ENCODE data around the gene ZNF483. TPM values are rescaled to one million over a fixed set of nuclear protein-coding genes. Genes with fewer than 3 reads are reported as not detected.

ZNF483 gene
- total RNA-seq, 5 donors from 2014 or later (not counting 1 experiment from before 2014, with no cell fraction given), result 13.5 to 21.5 (median 16.5) TPM

GRCh38 chr9:111599955-111600343, 75.0 kb downstream of the ZNF483 start:
- Histone ChIP-seq H3K27me3 (replicated peaks in 1 of 2; ENCODE audit: control insufficient read depth in 2 of 2, extremely low read depth in 1 of 2, insufficient read depth in 2 of 2, low read length in 1 of 2) (peaks cover 0 to 38% of the 10 kb centered on the region in 2 experiments), H3K27ac (ENCODE audit: low read length) (no peak overlapping the region), H3K4me3 (ENCODE audit: control insufficient read depth in 1 of 2, extremely low read depth in 1 of 2, low read length in 1 of 2) (peak overlapping the region in 1 of 2 donors; percentile 67), H3K9me3 (no peaks in the 10 kb centered on the region), H3K4me1 (ENCODE audit: control insufficient read depth in 1 of 2, extremely low read depth in 1 of 2, insufficient read depth in 2 of 2, low read length in 2 of 2) (peaks cover 2 to 24% of the 10 kb centered on the region in 2 experiments), H3K36me3 (ENCODE audit: control insufficient read depth in 2 of 2, extremely low read depth in 1 of 2, insufficient read depth in 1 of 2, low read length in 1 of 2) (no peaks in the 10 kb centered on the region)
- no peak for DNase-seq
- 72% methylated on average over 15 of the region's 17 CpGs for WGBS (ENCODE audit: insufficient coverage)
- POLR2A ChIA-PET, result no interaction called here
- H3K4me1 Mint-ChIP-seq, result peaks cover 16 to 24% (median 21%) of the 10 kb centered on the region in 3 donors
- no peak overlapping the region for H3K27ac Mint-ChIP-seq
- no peak for ATAC-seq (replicated peaks in 1 of 4)
- H3K9me3 Mint-ChIP-seq, result no peaks in the 10 kb centered on the region
- CTCF ChIA-PET, result no interaction called here
- no peaks in the 10 kb centered on the region for H3K36me3 Mint-ChIP-seq
- H3K27me3 Mint-ChIP-seq, result peaks cover 22 to 39% of the 10 kb centered on the region in 2 donors
- H3K4me3 Mint-ChIP-seq, result peak overlapping the region; percentile 75 to 91 (median 78)

- Histone ChIP-seq H3K4me3 (ENCODE audit: control insufficient read depth in 1 of 2, extremely low read depth in 1 of 2, low read length in 1 of 2) (no peak overlapping the region), H3K9me3 (no peaks in the 10 kb centered on the region), H3K27me3 (replicated peaks in 1 of 2; ENCODE audit: control insufficient read depth in 2 of 2, extremely low read depth in 1 of 2, insufficient read depth in 2 of 2, low read length in 1 of 2) (peaks cover 0 to 36% of the 10 kb centered on the region in 2 experiments), H3K27ac (ENCODE audit: low read length) (no peak overlapping the region), H3K4me1 (ENCODE audit: control insufficient read depth in 1 of 2, extremely low read depth in 1 of 2, insufficient read depth in 2 of 2, low read length in 2 of 2) (peaks cover 2 to 24% of the 10 kb centered on the region in 2 experiments), H3K36me3 (ENCODE audit: control insufficient read depth in 2 of 2, extremely low read depth in 1 of 2, insufficient read depth in 1 of 2, low read length in 1 of 2) (no peaks in the 10 kb centered on the region)
- Mint-ChIP-seq H3K4me1 (peaks cover 16 to 24% (median 21%) of the 10 kb centered on the region in 3 donors), H3K36me3 (no peaks in the 10 kb centered on the region), H3K27me3 (peaks cover 22 to 39% of the 10 kb centered on the region in 2 donors), H3K4me3 (no peak overlapping the region), H3K27ac (no peak overlapping the region), H3K9me3 (no peaks in the 10 kb centered on the region)
- no peak for ATAC-seq (replicated peaks in 1 of 4)
- DNase-seq, result peak in 1 of 35 experiments; percentile 14
- POLR2A ChIA-PET, result no interaction called here
- no CpG with 5 or more reads among the region's 10 CpGs for WGBS (ENCODE audit: insufficient coverage)
- CTCF ChIA-PET, result no interaction called here
These were observed 76.4 kb downstream of the ZNF483 start for GRCh38 chr9:111601237-111602018.

GRCh38 chr9:111603041-111603440, 78.1 kb downstream of the ZNF483 start:
- Histone ChIP-seq H3K27me3 (replicated peaks in 1 of 2; ENCODE audit: control insufficient read depth in 2 of 2, extremely low read depth in 1 of 2, insufficient read depth in 2 of 2, low read length in 1 of 2) (peaks cover 0 to 26% of the 10 kb centered on the region in 2 experiments), H3K36me3 (ENCODE audit: control insufficient read depth in 2 of 2, extremely low read depth in 1 of 2, insufficient read depth in 1 of 2, low read length in 1 of 2) (no peaks in the 10 kb centered on the region), H3K4me1 (ENCODE audit: control insufficient read depth in 1 of 2, extremely low read depth in 1 of 2, insufficient read depth in 2 of 2, low read length in 2 of 2) (peaks cover 2 to 19% of the 10 kb centered on the region in 2 experiments), H3K4me3 (ENCODE audit: control insufficient read depth in 1 of 2, extremely low read depth in 1 of 2, low read length in 1 of 2) (no peak overlapping the region), H3K9me3 (no peaks in the 10 kb centered on the region), H3K27ac (ENCODE audit: low read length) (no peak overlapping the region)
- no peaks in the 10 kb centered on the region for H3K9me3 Mint-ChIP-seq
- ATAC-seq (replicated peaks in 1 of 4), result no peak
- 63% methylated on average over 1 of the region's 4 CpGs for WGBS (ENCODE audit: insufficient coverage)
- H3K4me1 Mint-ChIP-seq, result peaks cover 10 to 17% (median 15%) of the 10 kb centered on the region in 3 donors
- H3K27me3 Mint-ChIP-seq, result peaks cover 18 to 37% of the 10 kb centered on the region in 2 donors
- H3K36me3 Mint-ChIP-seq, result no peaks in the 10 kb centered on the region
- no peak for DNase-seq
- H3K27ac Mint-ChIP-seq, result no peak overlapping the region
- ChIA-PET CTCF (no interaction called here), POLR2A (no interaction called here)
- no peak overlapping the region for H3K4me3 Mint-ChIP-seq

- POLR2A ChIA-PET, result interaction anchor here in 1 of 2 donors (0.5 kb wide), 1 partner anchor 58 kb away, joined by 3 read pairs; no protein-coding TSS in a partner anchor
- peaks cover 6 to 9% (median 6%) of the 10 kb centered on the region in 3 donors for H3K4me1 Mint-ChIP-seq
- Histone ChIP-seq H3K9me3 (no peaks in the 10 kb centered on the region), H3K4me1 (ENCODE audit: control insufficient read depth in 1 of 2, extremely low read depth in 1 of 2, insufficient read depth in 2 of 2, low read length in 2 of 2) (peaks cover 0 to 8% of the 10 kb centered on the region in 2 experiments), H3K4me3 (ENCODE audit: control insufficient read depth in 1 of 2, extremely low read depth in 1 of 2, low read length in 1 of 2) (no peak overlapping the region), H3K27ac (ENCODE audit: low read length) (no peak overlapping the region), H3K36me3 (ENCODE audit: control insufficient read depth in 2 of 2, extremely low read depth in 1 of 2, insufficient read depth in 1 of 2, low read length in 1 of 2) (no peaks in the 10 kb centered on the region), H3K27me3 (replicated peaks in 1 of 2; ENCODE audit: control insufficient read depth in 2 of 2, extremely low read depth in 1 of 2, insufficient read depth in 2 of 2, low read length in 1 of 2) (peaks cover 0 to 19% of the 10 kb centered on the region in 2 experiments)
- no peak for DNase-seq
- no peaks in the 10 kb centered on the region for H3K9me3 Mint-ChIP-seq
- ATAC-seq (replicated peaks in 1 of 4), result no peak
- no peak overlapping the region for H3K27ac Mint-ChIP-seq
- no peak overlapping the region for H3K4me3 Mint-ChIP-seq
- no peaks in the 10 kb centered on the region for H3K36me3 Mint-ChIP-seq
- CTCF ChIA-PET, result interaction anchor here in 1 of 2 donors (0.6 kb wide), 1 partner anchor 160 kb away, joined by 5 read pairs; no protein-coding TSS in a partner anchor
- 64% methylated on average over 2 of the region's 16 CpGs for WGBS (ENCODE audit: insufficient coverage)
- H3K27me3 Mint-ChIP-seq, result peaks cover 18 to 34% of the 10 kb centered on the region in 2 donors
These were observed 79.2 kb downstream of the ZNF483 start for GRCh38 chr9:111604054-111604615.

- ATAC-seq (replicated peaks in 1 of 4) (no peak), DNase-seq (no peak)
- Mint-ChIP-seq H3K27me3 (peaks cover 19 to 30% of the 10 kb centered on the region in 2 donors), H3K27ac (no peak overlapping the region), H3K4me1 (peaks cover 0 to under 1% (median 0%) of the 10 kb centered on the region in 3 donors), H3K9me3 (no peaks in the 10 kb centered on the region), H3K36me3 (no peaks in the 10 kb centered on the region), H3K4me3 (no peak overlapping the region)
- H3K4me3 ChIP-seq (ENCODE audit: control insufficient read depth in 1 of 2, extremely low read depth in 1 of 2, low read length in 1 of 2), result no peak overlapping the region
- no peak overlapping the region for H3K27ac ChIP-seq (ENCODE audit: low read length)
- WGBS (ENCODE audit: insufficient coverage), result 70% methylated on average over 2 of the region's 9 CpGs
- ChIA-PET POLR2A (no interaction called here), CTCF (interaction anchor here in 1 of 2 donors (0.5 kb wide), 2 partner anchors 8 to 17 kb away, joined by 4 to 5 read pairs; no protein-coding TSS in a partner anchor)
- no peaks in the 10 kb centered on the region for H3K9me3 ChIP-seq
- H3K4me1 ChIP-seq (ENCODE audit: control insufficient read depth in 1 of 2, extremely low read depth in 1 of 2, insufficient read depth in 2 of 2, low read length in 2 of 2), result no peaks in the 10 kb centered on the region
- H3K36me3 ChIP-seq (ENCODE audit: control insufficient read depth in 2 of 2, extremely low read depth in 1 of 2, insufficient read depth in 1 of 2, low read length in 1 of 2), result no peaks in the 10 kb centered on the region
- peaks cover 0 to 15% of the 10 kb centered on the region in 2 experiments for H3K27me3 ChIP-seq (replicated peaks in 1 of 2; ENCODE audit: control insufficient read depth in 2 of 2, extremely low read depth in 1 of 2, insufficient read depth in 2 of 2, low read length in 1 of 2)
These were observed 80.1 kb downstream of the ZNF483 start for GRCh38 chr9:111605041-111605559.

GRCh38 chr9:111610149-111610548, 85.2 kb downstream of the ZNF483 start:
- no peaks in the 10 kb centered on the region for H3K36me3 Mint-ChIP-seq
- Histone ChIP-seq H3K36me3 (ENCODE audit: control insufficient read depth in 2 of 2, extremely low read depth in 1 of 2, insufficient read depth in 1 of 2, low read length in 1 of 2) (no peaks in the 10 kb centered on the region), H3K4me3 (ENCODE audit: control insufficient read depth in 1 of 2, extremely low read depth in 1 of 2, low read length in 1 of 2) (no peak overlapping the region), H3K27ac (ENCODE audit: low read length) (no peak overlapping the region), H3K4me1 (ENCODE audit: control insufficient read depth in 1 of 2, extremely low read depth in 1 of 2, insufficient read depth in 2 of 2, low read length in 2 of 2) (no peaks in the 10 kb centered on the region), H3K9me3 (no peaks in the 10 kb centered on the region), H3K27me3 (replicated peaks in 1 of 2; ENCODE audit: control insufficient read depth in 2 of 2, extremely low read depth in 1 of 2, insufficient read depth in 2 of 2, low read length in 1 of 2) (peaks cover 0 to 16% of the 10 kb centered on the region in 2 experiments)
- no peak overlapping the region for H3K27ac Mint-ChIP-seq
- POLR2A ChIA-PET, result no interaction called here
- ATAC-seq (replicated peaks in 1 of 4) (no peak), DNase-seq (no peak)
- CTCF ChIA-PET, result interaction anchor here in 1 of 2 donors (0.7 kb wide), 1 partner anchor 43 kb away, joined by 4 read pairs; no protein-coding TSS in a partner anchor
- peaks cover 36 to 41% of the 10 kb centered on the region in 2 donors for H3K27me3 Mint-ChIP-seq
- no peaks in the 10 kb centered on the region for H3K4me1 Mint-ChIP-seq
- H3K9me3 Mint-ChIP-seq, result no peaks in the 10 kb centered on the region
- no peak overlapping the region for H3K4me3 Mint-ChIP-seq
- WGBS (ENCODE audit: insufficient coverage), result 43% methylated on average over 4 of the region's 5 CpGs
